Vagina (tissue), 2 donors: Measurements from ENCODE around the gene UNC79. TPM values are rescaled to one million over a fixed set of nuclear protein-coding genes. Genes with fewer than 3 reads are reported as not detected.

Source experiments
- DNase-seq, 2 donors: peaks; one replicate each; pipeline ENCODE4 v3.0.0-alpha.2; 2017; ENCODE audit errors: extremely low spot score in 2 of 2
- H3K27ac ChIP-seq: fragments of 200-600 bp; sonication (generic); one replicate; pipeline ENCODE4 v1.5.1; 2019
- H3K27me3 ChIP-seq: fragments of 200-600 bp; sonication (generic); one replicate; pipeline ENCODE4 v1.5.1; 2019
- H3K36me3 ChIP-seq, 2 donors: fragments of 200-600 bp; sonication (generic); one replicate each; pipeline ENCODE4 v1.5.1; 2017 to 2019
- H3K4me1 ChIP-seq: fragments of 200-600 bp; sonication (generic); one replicate; pipeline ENCODE4 v1.5.1; 2019
- H3K4me3 ChIP-seq, 2 donors: fragments of 200-600 bp; sonication (generic); 1 replicate in 1 of 2; 2 replicates in 1 of 2; pipeline ENCODE4 v1.5.1; 2016 to 2019
- H3K9me3 ChIP-seq: fragments of 200-600 bp; sonication (generic); one replicate; pipeline ENCODE4 v1.5.1; 2019
- POLR2A ChIP-seq, 2 donors: fragments of 450-650 bp; IDR thresholded peaks; one replicate each; pipeline ENCODE4 v1.6.1; 2017; ENCODE audit warnings: antibody characterized with exemption in 2 of 2, mild to moderate bottlenecking in 2 of 2, moderate library complexity in 2 of 2
- POLR2AphosphoS5 ChIP-seq, 2 donors: sonication (generic); formaldehyde crosslinking; IDR thresholded peaks; one replicate each; pipeline ENCODE4 v1.9.0; 2017; ENCODE audit warnings: antibody characterized with exemption in 2 of 2, mild to moderate bottlenecking in 2 of 2, low read depth in 1 of 2; ENCODE audit not compliant: insufficient read depth in 1 of 2
- intact Hi-C: fragments of 100-400 bp; cut with DNase I; formaldehyde crosslinking; loops from one replicate; pipeline ENCODE4 v1.15.1; 2023
- total RNA-seq: library from RNA; depleted of rRNA; stranded (reverse); fragments of >200 nt; gene quantifications from one replicate; pipeline ENCODE4 v1.2.3, GENCODE V29; 2016
- TF ChIP-seq, protein P1 (sequence below), 3 experiments: fragments of 450-650 bp in 2 of 3; fragments of 200-600 bp in 1 of 3; sonication (generic) in 1 of 3; IDR thresholded peaks; one replicate each; pipeline ENCODE4 v1.5.1; 2017 to 2019; ENCODE audit warnings: antibody characterized with exemption in 3 of 3, mild to moderate bottlenecking in 2 of 3, moderate library complexity in 2 of 3

UNC79 gene
- total RNA-seq, 1 donor from 2014 or later: 0.49 TPM

DNA sequence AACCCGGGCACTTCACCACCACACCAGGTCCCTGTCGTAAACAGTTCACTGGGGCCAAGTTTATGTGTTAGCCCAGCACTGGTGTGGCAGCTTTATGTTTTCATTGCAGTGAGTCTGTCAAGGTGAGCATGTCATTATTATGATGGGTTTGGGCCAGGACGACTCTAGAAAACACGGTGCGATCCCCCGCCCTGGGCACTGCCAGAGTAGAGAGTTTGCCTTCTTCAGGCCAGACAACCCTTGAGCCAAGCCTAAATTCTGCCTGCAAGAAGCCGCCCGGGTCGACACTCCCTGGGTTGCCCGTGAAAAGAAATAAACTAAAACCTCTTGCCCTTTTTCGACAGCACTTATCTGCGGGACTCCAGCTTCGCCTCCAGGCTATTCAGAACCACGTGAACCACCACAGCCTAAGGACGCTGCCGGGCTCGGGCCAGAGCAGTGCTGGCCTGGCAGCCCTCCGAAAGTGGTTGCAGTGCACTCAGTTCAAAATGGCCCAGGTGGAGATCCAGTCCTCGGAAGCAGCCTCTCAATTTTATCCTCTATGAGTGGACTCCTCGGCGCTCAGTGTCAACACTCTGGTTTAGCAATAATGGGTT is 275.7 kb downstream of the UNC79 start:
- no peak overlapping the region for H3K4me3 ChIP-seq
- intact Hi-C loops: no loop called here
- H3K27ac ChIP-seq: no peak overlapping the region
- H3K4me1 ChIP-seq: no peaks in the 10 kb centered on the region
- no peaks in the 10 kb centered on the region for H3K27me3 ChIP-seq
- TF ChIP-seq POLR2AphosphoS5 (IDR thresholded peaks at IDR 0.05; ENCODE audit: insufficient read depth in 1 of 2, low read depth in 1 of 2) (no peak), POLR2A (IDR thresholded peaks at IDR 0.05) (no peak)
- TF ChIP-seq, protein P1, sequence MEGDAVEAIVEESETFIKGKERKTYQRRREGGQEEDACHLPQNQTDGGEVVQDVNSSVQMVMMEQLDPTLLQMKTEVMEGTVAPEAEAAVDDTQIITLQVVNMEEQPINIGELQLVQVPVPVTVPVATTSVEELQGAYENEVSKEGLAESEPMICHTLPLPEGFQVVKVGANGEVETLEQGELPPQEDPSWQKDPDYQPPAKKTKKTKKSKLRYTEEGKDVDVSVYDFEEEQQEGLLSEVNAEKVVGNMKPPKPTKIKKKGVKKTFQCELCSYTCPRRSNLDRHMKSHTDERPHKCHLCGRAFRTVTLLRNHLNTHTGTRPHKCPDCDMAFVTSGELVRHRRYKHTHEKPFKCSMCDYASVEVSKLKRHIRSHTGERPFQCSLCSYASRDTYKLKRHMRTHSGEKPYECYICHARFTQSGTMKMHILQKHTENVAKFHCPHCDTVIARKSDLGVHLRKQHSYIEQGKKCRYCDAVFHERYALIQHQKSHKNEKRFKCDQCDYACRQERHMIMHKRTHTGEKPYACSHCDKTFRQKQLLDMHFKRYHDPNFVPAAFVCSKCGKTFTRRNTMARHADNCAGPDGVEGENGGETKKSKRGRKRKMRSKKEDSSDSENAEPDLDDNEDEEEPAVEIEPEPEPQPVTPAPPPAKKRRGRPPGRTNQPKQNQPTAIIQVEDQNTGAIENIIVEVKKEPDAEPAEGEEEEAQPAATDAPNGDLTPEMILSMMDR (IDR thresholded peaks at IDR 0.05): no peak
- no peaks in the 10 kb centered on the region for H3K36me3 ChIP-seq
- no peaks in the 10 kb centered on the region for H3K9me3 ChIP-seq
- DNase-seq: no peak

DNA sequence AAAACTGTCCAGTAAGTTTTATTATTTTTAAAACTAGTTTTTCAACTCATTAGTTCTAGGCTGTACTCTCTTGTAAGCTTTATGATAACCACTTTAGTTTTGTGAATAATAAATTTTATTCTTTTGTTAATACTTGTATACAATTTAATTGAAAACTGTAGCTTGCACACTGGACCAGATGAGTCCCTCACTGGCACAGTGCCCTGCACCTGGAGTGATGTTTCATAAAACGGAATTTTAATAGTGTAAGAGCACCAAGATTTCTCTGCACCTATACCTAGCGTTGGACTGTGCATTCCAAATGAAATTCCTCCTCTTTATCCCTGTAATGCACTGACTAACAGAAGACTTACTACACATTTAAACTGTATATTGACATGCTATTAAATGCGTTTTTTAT is 276.7 kb downstream of the UNC79 start:
- no peak overlapping the region for H3K4me3 ChIP-seq
- intact Hi-C loops: no loop called here
- no peaks in the 10 kb centered on the region for H3K4me1 ChIP-seq
- H3K27me3 ChIP-seq: no peaks in the 10 kb centered on the region
- TF ChIP-seq POLR2A (IDR thresholded peaks at IDR 0.05) (no peak), POLR2AphosphoS5 (IDR thresholded peaks at IDR 0.05; ENCODE audit: insufficient read depth in 1 of 2, low read depth in 1 of 2) (no peak)
- TF ChIP-seq, protein P1 (IDR thresholded peaks at IDR 0.05): no peak
- no peaks in the 10 kb centered on the region for H3K36me3 ChIP-seq
- no peak for DNase-seq
- H3K27ac ChIP-seq: no peak overlapping the region
- no peaks in the 10 kb centered on the region for H3K9me3 ChIP-seq

DNA sequence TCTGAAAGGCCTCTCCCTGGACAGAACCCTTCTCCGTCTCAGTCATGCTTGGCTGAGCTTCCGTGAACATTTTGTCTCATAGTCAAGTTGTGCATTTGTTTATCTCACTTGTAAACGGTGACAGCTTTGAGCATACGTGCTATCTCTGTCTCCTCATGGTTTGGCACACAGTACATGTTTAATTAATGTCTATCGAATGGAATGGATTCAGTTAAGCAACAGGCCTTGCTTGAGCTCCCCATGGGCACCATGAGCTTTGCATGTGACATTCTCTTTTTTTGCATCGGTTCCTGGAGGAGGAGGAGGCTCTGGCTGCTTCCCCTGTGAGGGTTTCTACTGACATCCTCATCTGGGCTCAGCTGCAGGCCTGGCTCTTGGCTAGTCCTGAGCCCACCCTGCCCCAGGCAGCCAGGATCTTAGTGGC is 277.6 kb downstream of the UNC79 start:
- H3K27ac ChIP-seq: no peak overlapping the region
- intact Hi-C loops: no loop called here
- TF ChIP-seq POLR2AphosphoS5 (IDR thresholded peaks at IDR 0.05; ENCODE audit: insufficient read depth in 1 of 2, low read depth in 1 of 2) (no peak), POLR2A (IDR thresholded peaks at IDR 0.05) (no peak)
- TF ChIP-seq, protein P1 (IDR thresholded peaks at IDR 0.05): no peak

DNA sequence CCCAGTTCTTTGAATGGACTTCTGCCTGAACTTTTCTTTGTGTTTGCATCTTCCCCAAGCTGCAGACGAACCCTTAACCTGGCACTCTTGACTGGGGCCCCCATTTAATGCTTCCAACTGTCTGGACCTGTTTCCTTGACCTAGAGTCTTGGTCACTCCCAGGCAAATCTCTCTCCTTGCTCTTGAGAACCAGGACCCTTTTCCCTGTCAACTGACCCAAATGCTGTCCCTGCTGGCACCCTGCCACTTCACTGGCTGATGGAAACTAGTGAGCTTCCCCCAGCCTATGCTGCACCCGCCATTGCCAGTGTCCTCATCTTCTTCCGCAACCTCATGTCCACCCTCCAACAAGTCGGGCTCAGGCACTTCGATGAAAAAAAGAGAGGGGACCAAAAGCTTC is 278.1 kb downstream of the UNC79 start:
- H3K4me1 ChIP-seq: no peaks in the 10 kb centered on the region
- no peak overlapping the region for H3K4me3 ChIP-seq
- no peaks in the 10 kb centered on the region for H3K9me3 ChIP-seq
- no peak for DNase-seq
- H3K27me3 ChIP-seq: no peaks in the 10 kb centered on the region
- intact Hi-C loops: no loop called here
- TF ChIP-seq POLR2AphosphoS5 (IDR thresholded peaks at IDR 0.05; ENCODE audit: insufficient read depth in 1 of 2, low read depth in 1 of 2) (no peak), POLR2A (IDR thresholded peaks at IDR 0.05) (no peak)
- TF ChIP-seq, protein P1 (IDR thresholded peaks at IDR 0.05): no peak
- H3K27ac ChIP-seq: no peak overlapping the region
- no peaks in the 10 kb centered on the region for H3K36me3 ChIP-seq

More for the DNA sequence above, 277.6 kb downstream of the UNC79 start:
- H3K9me3 ChIP-seq: no peaks in the 10 kb centered on the region
- no peak for DNase-seq
- no peak overlapping the region for H3K4me3 ChIP-seq
- no peaks in the 10 kb centered on the region for H3K27me3 ChIP-seq
- H3K36me3 ChIP-seq: no peaks in the 10 kb centered on the region
- no peaks in the 10 kb centered on the region for H3K4me1 ChIP-seq

DNA sequence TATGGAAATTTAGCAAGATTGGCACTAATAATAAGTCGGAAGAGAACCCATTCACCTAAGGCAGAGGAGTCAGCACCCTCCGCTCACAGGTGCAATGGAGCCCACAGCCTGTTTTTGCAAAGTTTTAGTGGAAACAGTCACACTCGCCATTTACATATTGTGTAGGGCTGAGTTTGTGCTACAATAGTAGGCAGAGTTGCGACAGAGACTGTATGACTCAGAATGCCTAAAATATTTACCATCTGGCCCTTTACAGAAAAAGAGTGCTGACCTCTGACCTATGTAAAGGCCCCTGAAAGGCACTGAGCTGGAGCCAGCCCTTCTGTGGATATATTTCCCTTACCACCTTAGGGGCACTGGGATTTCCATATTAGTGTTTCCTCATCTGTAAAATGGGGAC is 278.5 kb downstream of the UNC79 start:
- intact Hi-C loops: no loop called here
- H3K4me1 ChIP-seq: no peaks in the 10 kb centered on the region
- no peak for DNase-seq
- no peaks in the 10 kb centered on the region for H3K9me3 ChIP-seq
- H3K27ac ChIP-seq: no peak overlapping the region
- H3K4me3 ChIP-seq: no peak overlapping the region
- no peaks in the 10 kb centered on the region for H3K36me3 ChIP-seq
- TF ChIP-seq POLR2A (IDR thresholded peaks at IDR 0.05) (no peak), POLR2AphosphoS5 (IDR thresholded peaks at IDR 0.05; ENCODE audit: insufficient read depth in 1 of 2, low read depth in 1 of 2) (no peak)
- TF ChIP-seq, protein P1 (IDR thresholded peaks at IDR 0.05): no peak
- no peaks in the 10 kb centered on the region for H3K27me3 ChIP-seq
